HepG2 (cell line): ENCODE measurements around the gene LAMA5. TPM values are rescaled to one million over a fixed set of nuclear protein-coding genes. Genes with fewer than 3 reads are reported as not detected.
A peak's percentile ranks its signal among the peaks of the same experiment; 100 is the strongest.

Experiments
- HNF4A ChIP-seq: sonication (generic); formaldehyde crosslinking; IDR thresholded peaks from 2 replicates; pipeline ENCODE4 v1.4.0; 2020; ENCODE audit warnings: missing genetic modification reagents
- KAT2B ChIP-seq: fragments of 150-350 bp; IDR thresholded peaks from 2 replicates; pipeline ENCODE4 v1.6.1; 2014; ENCODE audit warnings: low read depth, low read length, borderline replicate concordance
- MAF1 ChIP-seq: sonication (generic); formaldehyde crosslinking; IDR thresholded peaks from 2 replicates; pipeline ENCODE4 v1.5.0; 2020; ENCODE audit warnings: missing genetic modification reagents, borderline replicate concordance
- MLXIP ChIP-seq: sonication (generic); formaldehyde crosslinking; IDR thresholded peaks from 2 replicates; pipeline ENCODE4 v1.9.0; 2021; ENCODE audit warnings: missing genetic modification reagents, borderline replicate concordance
- NCOR1 ChIP-seq: fragments of 200-600 bp; sonication (generic); IDR thresholded peaks from 2 replicates; pipeline ENCODE4 v1.7.0; 2017; ENCODE audit warnings: antibody characterized with exemption, low read length, borderline replicate concordance
- PRDM15 ChIP-seq: sonication (generic); formaldehyde crosslinking; IDR thresholded peaks from 2 replicates; pipeline ENCODE4 v1.4.0; 2020; ENCODE audit warnings: missing genetic modification reagents
- RBM39 ChIP-seq: fragments of 200-400 bp; formaldehyde crosslinking; IDR thresholded peaks from one replicate; pipeline ENCODE4 v1.6.1; 2018; ENCODE audit warnings: antibody characterized with exemption, mild to moderate bottlenecking, low read depth, low read length; ENCODE audit not compliant: poor library complexity, severe bottlenecking
- SOX5 ChIP-seq: IDR thresholded peaks from 2 replicates; pipeline ENCODE4 v1.6.1; 2016; ENCODE audit warnings: borderline replicate concordance
- SPEN ChIP-seq: sonication (generic); formaldehyde crosslinking; IDR thresholded peaks from 2 replicates; pipeline ENCODE4 v1.5.1; 2020; ENCODE audit warnings: low read depth, mild to moderate bottlenecking, missing genetic modification reagents
- ZMAT3 ChIP-seq: sonication (generic); formaldehyde crosslinking; conservative IDR thresholded peaks from 2 replicates; pipeline ENCODE4 v1.7.0; 2021; ENCODE audit warnings: missing genetic modification reagents
- ZNF451 ChIP-seq: sonication (generic); formaldehyde crosslinking; IDR thresholded peaks from 2 replicates; pipeline ENCODE4 v1.5.0; 2020; ENCODE audit warnings: mild to moderate bottlenecking, missing genetic modification reagents
- ZNF460 ChIP-seq: sonication (generic); formaldehyde crosslinking; IDR thresholded peaks from 2 replicates; pipeline ENCODE4 v1.5.1; 2020; ENCODE audit warnings: missing genetic modification reagents, mild to moderate bottlenecking, borderline replicate concordance
- ZNF572 ChIP-seq: sonication (generic); formaldehyde crosslinking; IDR thresholded peaks from 2 replicates; pipeline ENCODE4 v1.5.1; 2020; ENCODE audit warnings: mild to moderate bottlenecking, missing genetic modification reagents
- ZNF619 ChIP-seq: sonication (generic); formaldehyde crosslinking; IDR thresholded peaks from 2 replicates; pipeline ENCODE4 v1.4.0; 2020; ENCODE audit warnings: mild to moderate bottlenecking, missing genetic modification reagents
- ZNF75D ChIP-seq: sonication (generic); formaldehyde crosslinking; IDR thresholded peaks from 2 replicates; pipeline ENCODE4 v1.8.1; 2023; ENCODE audit warnings: missing genetic modification reagents, mild to moderate bottlenecking, borderline replicate concordance
- polyA plus RNA-seq, 8 experiments: library from polyadenylated mRNA; depleted of rRNA in 3 of 8; stranded (reverse) in 7 of 8; unstranded in 1 of 8; fragments of >200 nt; fragmentation: Illumina TruSeq in 4 of 8; extraction: Trizol in 4 of 8; gene quantifications; 2 replicates each; pipeline versions ENCODE4 v1.2.1 to v1.2.3, GENCODE V29; 2011 to 2016; ENCODE audit warnings: low read depth in 4 of 8, missing spikeins in 1 of 8, mixed read lengths in 1 of 8; ENCODE audit not compliant: insufficient read depth in 1 of 8
- total RNA-seq, 5 experiments: library from RNA; depleted of rRNA; stranded (reverse); fragments of >200 nt; fragmentation: Illumina TruSeq; extraction: Trizol; gene quantifications; 2 replicates each; pipeline ENCODE4 v1.2.3, GENCODE V29; 2016; ENCODE audit warnings: low read depth in 1 of 5
- TF ChIP-seq, protein P1 (sequence below): sonication (generic); formaldehyde crosslinking; IDR thresholded peaks from 2 replicates; pipeline ENCODE4 v1.4.0; 2020; ENCODE audit warnings: low read depth, missing genetic modification reagents
- TF ChIP-seq, protein P2 (sequence below): sonication (generic); formaldehyde crosslinking; IDR thresholded peaks from 2 replicates; pipeline ENCODE4 v1.8.0; 2022; ENCODE audit warnings: mild to moderate bottlenecking, missing genetic modification reagents, moderate library complexity

LAMA5 gene
- total and polyA plus RNA-seq, 2 of the 13 experiments (the other 11 are each of a cell fraction or from before 2014, with no cell fraction given), result 21.0 to 44.7 TPM

DNA sequence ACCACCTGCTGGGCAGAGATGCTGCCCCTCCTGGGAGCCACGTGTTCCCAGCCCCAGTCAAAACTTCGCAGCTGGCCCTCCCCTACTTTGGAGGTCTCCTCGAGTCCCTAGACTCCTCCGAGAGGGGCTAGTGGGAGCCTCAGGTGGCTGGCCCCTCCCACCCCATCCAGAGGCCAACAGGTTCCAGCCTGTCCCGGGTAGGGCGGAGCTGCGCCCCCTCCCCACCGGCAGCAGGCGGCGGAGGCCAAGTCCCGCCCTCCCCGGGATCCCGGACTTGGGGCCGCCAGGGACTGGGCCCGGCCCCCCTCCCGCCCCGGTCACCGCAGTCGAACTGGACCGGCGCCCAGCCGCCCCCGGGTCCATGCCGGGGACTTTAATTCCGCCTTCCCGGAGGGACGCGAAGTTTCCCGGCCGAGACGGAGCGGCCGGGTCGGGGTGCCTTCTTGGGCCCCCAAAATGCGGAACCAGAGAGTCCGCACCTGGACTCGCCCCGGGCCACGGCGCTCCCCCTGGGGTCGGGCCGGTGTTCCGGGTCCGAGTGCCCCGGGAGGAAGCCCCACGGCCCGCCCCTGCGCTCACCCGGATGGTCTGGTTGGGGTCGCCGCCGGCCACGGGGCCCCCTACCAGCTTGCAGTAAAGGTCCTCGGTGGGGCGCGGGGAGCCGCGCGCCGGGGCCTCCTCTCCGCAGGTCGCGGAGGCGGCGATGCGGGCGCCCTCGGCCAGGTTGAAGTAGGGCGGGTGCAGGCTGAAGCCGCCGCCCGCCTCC lies 559 bp downstream of the LAMA5 start (continued):
- TF ChIP-seq, protein P1, sequence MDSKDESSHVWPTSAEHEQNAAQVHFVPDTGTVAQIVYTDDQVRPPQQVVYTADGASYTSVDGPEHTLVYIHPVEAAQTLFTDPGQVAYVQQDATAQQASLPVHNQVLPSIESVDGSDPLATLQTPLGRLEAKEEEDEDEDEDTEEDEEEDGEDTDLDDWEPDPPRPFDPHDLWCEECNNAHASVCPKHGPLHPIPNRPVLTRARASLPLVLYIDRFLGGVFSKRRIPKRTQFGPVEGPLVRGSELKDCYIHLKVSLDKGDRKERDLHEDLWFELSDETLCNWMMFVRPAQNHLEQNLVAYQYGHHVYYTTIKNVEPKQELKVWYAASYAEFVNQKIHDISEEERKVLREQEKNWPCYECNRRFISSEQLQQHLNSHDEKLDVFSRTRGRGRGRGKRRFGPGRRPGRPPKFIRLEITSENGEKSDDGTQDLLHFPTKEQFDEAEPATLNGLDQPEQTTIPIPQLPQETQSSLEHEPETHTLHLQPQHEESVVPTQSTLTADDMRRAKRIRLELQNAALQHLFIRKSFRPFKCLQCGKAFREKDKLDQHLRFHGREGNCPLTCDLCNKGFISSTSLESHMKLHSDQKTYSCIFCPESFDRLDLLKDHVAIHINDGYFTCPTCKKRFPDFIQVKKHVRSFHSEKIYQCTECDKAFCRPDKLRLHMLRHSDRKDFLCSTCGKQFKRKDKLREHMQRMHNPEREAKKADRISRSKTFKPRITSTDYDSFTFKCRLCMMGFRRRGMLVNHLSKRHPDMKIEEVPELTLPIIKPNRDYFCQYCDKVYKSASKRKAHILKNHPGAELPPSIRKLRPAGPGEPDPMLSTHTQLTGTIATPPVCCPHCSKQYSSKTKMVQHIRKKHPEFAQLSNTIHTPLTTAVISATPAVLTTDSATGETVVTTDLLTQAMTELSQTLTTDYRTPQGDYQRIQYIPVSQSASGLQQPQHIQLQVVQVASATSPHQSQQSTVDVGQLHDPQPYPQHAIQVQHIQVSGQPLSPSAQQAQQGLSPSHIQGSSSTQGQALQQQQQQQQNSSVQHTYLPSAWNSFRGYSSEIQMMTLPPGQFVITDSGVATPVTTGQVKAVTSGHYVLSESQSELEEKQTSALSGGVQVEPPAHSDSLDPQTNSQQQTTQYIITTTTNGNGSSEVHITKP (CRISPR knock-in tag), result no peak
- TF ChIP-seq KAT2B (no peak), MLXIP (CRISPR knock-in tag) (0 out of 2 replicates have a peak, but pooled peaks have one; percentile 10), ZNF75D (no peak), ZMAT3 (CRISPR knock-in tag) (peak; percentile 74), PRDM15 (peak; percentile 61; the same call in 1 of the 2 replicates), ZNF572 (CRISPR knock-in tag) (no peak), NCOR1 (no peak), SPEN (no peak), RBM39 (no peak), MAF1 (CRISPR knock-in tag) (0 out of 2 replicates have a peak, but pooled peaks have one; percentile 64), ZNF619 (CRISPR knock-in tag) (peak; percentile 41; the same call in 1 of the 2 replicates), ZNF460 (no peak), ZNF451 (CRISPR knock-in tag) (no peak), HNF4A (peak; percentile 43; the same call in 1 of the 2 replicates), SOX5 (CRISPR knock-in tag) (no peak)
- TF ChIP-seq, protein P2, sequence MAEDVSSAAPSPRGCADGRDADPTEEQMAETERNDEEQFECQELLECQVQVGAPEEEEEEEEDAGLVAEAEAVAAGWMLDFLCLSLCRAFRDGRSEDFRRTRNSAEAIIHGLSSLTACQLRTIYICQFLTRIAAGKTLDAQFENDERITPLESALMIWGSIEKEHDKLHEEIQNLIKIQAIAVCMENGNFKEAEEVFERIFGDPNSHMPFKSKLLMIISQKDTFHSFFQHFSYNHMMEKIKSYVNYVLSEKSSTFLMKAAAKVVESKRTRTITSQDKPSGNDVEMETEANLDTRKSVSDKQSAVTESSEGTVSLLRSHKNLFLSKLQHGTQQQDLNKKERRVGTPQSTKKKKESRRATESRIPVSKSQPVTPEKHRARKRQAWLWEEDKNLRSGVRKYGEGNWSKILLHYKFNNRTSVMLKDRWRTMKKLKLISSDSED (CRISPR knock-in tag), result no peak; the same call in 1 of the 2 replicates
